Large intestine (tissue), 3 donors: ENCODE results near the gene GCAT. TPM values are rescaled to one million over a fixed set of nuclear protein-coding genes. Genes with fewer than 3 reads are reported as not detected.

Source experiments
- DNase-seq, 2 donors: peaks; one replicate each; pipeline versions ENCODE4 v3.0.0 to v3.0.0-alpha.2; 2013
- H3K27ac ChIP-seq: one replicate; pipeline ENCODE4 v1.5.1; 2013; ENCODE audit warnings: low read length
- H3K27me3 ChIP-seq: 2 replicates; pipeline ENCODE4 v1.6.1; 2013; ENCODE audit warnings: low read length; ENCODE audit not compliant: control insufficient read depth, insufficient read depth
- H3K36me3 ChIP-seq: 2 replicates; pipeline ENCODE4 v1.6.1; 2013; ENCODE audit warnings: low read length; ENCODE audit not compliant: control insufficient read depth, insufficient read depth
- H3K4me1 ChIP-seq: one replicate; pipeline ENCODE4 v1.6.1; 2013; ENCODE audit warnings: low read length; ENCODE audit not compliant: control insufficient read depth, insufficient read depth
- H3K4me3 ChIP-seq: one replicate; pipeline ENCODE4 v1.5.1; 2013; ENCODE audit warnings: low read length
- H3K9me3 ChIP-seq: one replicate; pipeline ENCODE4 v1.6.1; 2013; ENCODE audit warnings: mild to moderate bottlenecking, low read depth, low read length, moderate library complexity; ENCODE audit not compliant: control insufficient read depth
- WGBS: methylation state at CpG from one replicate; pipeline ENCODE4 v1.1.5; 2013; ENCODE audit warnings: low lambda C conversion rate; ENCODE audit not compliant: insufficient coverage; 5-methylcytosine and 5-hydroxymethylcytosine counted together
- polyA plus RNA-seq: library from polyadenylated mRNA; unstranded; fragments of 120-200 nt; gene quantifications from one replicate; pipeline ENCODE4 v1.2.1, GENCODE V29; 2013

GCAT gene
- polyA plus RNA-seq, 1 donor: 9.2 TPM

GRCh38 chr22:37809672-37810333 is 2.1 kb downstream of the GCAT start:
- Histone ChIP-seq H3K4me3 (no peak overlapping the region), H3K27ac (no peak overlapping the region), H3K9me3 (no peaks in the 10 kb centered on the region), H3K36me3 (peaks cover 7% of the 10 kb centered on the region), H3K4me1 (peaks cover 14% of the 10 kb centered on the region), H3K27me3 (no peaks in the 10 kb centered on the region)
- WGBS: no CpG with 5 or more reads among the region's 5 CpGs
- no peak for DNase-seq

DNA sequence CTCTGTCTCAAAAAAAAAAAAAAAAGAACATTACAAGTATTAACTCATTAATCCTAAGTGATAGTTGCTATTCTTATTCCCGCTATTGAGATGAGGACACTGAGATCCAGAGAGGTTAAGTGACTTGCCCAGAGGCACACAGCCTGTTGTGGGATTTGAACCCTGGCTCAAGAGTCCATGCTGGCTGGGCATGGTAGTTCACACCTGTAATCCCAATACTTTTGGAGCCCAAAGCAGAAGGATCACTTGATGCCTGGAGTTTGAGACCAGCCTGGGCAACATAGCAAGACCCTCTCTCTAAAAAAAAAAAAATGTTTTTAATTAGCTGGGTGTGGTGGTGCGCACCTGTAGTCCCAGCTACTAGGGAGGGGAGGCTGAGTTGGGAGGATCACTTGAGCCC is 4.1 kb downstream of the GCAT start:
- peaks cover 18% of the 10 kb centered on the region for H3K36me3 ChIP-seq
- WGBS: no CpG with 5 or more reads among the region's 2 CpGs
- DNase-seq: no peak
- H3K27ac ChIP-seq: no peak overlapping the region
- H3K27me3 ChIP-seq: no peaks in the 10 kb centered on the region
- no peak overlapping the region for H3K4me3 ChIP-seq
- peaks cover 5% of the 10 kb centered on the region for H3K4me1 ChIP-seq
- no peaks in the 10 kb centered on the region for H3K9me3 ChIP-seq

GRCh38 chr22:37812869-37813678 is 5.3 kb downstream of the GCAT start:
- no peaks in the 10 kb centered on the region for H3K27me3 ChIP-seq
- peaks cover 18% of the 10 kb centered on the region for H3K36me3 ChIP-seq
- H3K27ac ChIP-seq: no peak overlapping the region
- no peak for DNase-seq
- H3K4me1 ChIP-seq: peaks cover 8% of the 10 kb centered on the region
- H3K9me3 ChIP-seq: no peaks in the 10 kb centered on the region
- no peak overlapping the region for H3K4me3 ChIP-seq
- WGBS: no CpG with 5 or more reads among the region's 27 CpGs

- Histone ChIP-seq H3K4me3 (no peak overlapping the region), H3K27me3 (peaks cover 22% of the 10 kb centered on the region), H3K36me3 (peaks cover 13% of the 10 kb centered on the region), H3K9me3 (peaks cover 4% of the 10 kb centered on the region), H3K27ac (no peak overlapping the region), H3K4me1 (peaks cover 11% of the 10 kb centered on the region)
- no CpG with 5 or more reads among the region's 12 CpGs for WGBS
- DNase-seq: no peak
These were observed 7.9 kb downstream of the GCAT start for GRCh38 chr22:37815593-37815992.

GRCh38 chr22:37816543-37817180 is 8.9 kb downstream of the GCAT start:
- WGBS: no CpG with 5 or more reads among the region's 23 CpGs
- Histone ChIP-seq H3K36me3 (peaks cover 13% of the 10 kb centered on the region), H3K4me3 (no peak overlapping the region), H3K27ac (no peak overlapping the region), H3K9me3 (peaks cover 4% of the 10 kb centered on the region), H3K4me1 (peaks cover 11% of the 10 kb centered on the region), H3K27me3 (peaks cover 28% of the 10 kb centered on the region)
- DNase-seq: no peak

GRCh38 chr22:37817705-37818408 is 10.1 kb downstream of the GCAT start:
- Histone ChIP-seq H3K9me3 (peaks cover 4% of the 10 kb centered on the region), H3K36me3 (peaks cover 13% of the 10 kb centered on the region), H3K27me3 (peaks cover 39% of the 10 kb centered on the region), H3K27ac (no peak overlapping the region), H3K4me1 (peaks cover 11% of the 10 kb centered on the region), H3K4me3 (peak overlapping the region; percentile 36)
- WGBS: no CpG with 5 or more reads among the region's 29 CpGs
- DNase-seq: peak; percentile 73 to 76

- Histone ChIP-seq H3K9me3 (peaks cover 4% of the 10 kb centered on the region), H3K4me1 (peaks cover 11% of the 10 kb centered on the region), H3K36me3 (peaks cover 13% of the 10 kb centered on the region), H3K27me3 (peaks cover 46% of the 10 kb centered on the region), H3K27ac (no peak overlapping the region), H3K4me3 (peak overlapping the region; percentile 26)
- DNase-seq: peak; percentile 33 to 76
- no CpG with 5 or more reads among the region's 68 CpGs for WGBS
These were observed 10.8 kb downstream of the GCAT start for GRCh38 chr22:37818409-37819104.

DNA sequence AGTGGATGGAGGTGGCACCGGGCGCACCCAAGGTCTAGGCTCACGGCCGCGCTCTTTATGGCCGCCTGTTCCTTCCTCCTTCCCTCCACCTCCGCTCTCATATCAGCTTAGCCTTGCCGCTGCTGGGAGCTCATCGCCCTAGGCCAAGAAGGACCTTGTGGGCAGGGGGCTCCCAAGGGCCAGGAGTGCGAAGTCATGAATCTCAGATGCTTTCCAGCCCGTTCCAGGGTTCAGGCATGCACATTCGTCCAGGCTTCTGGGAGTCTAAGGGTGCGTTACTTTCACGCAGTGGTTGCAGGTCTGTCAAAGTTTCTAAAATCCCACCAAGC is 11.3 kb downstream of the GCAT start:
- Histone ChIP-seq H3K27ac (no peak overlapping the region), H3K9me3 (peaks cover 4% of the 10 kb centered on the region), H3K36me3 (peaks cover 13% of the 10 kb centered on the region), H3K4me3 (peak overlapping the region; percentile 26), H3K27me3 (peaks cover 50% of the 10 kb centered on the region), H3K4me1 (peaks cover 11% of the 10 kb centered on the region)
- no CpG with 5 or more reads among the region's 14 CpGs for WGBS
- DNase-seq: no peak

DNA sequence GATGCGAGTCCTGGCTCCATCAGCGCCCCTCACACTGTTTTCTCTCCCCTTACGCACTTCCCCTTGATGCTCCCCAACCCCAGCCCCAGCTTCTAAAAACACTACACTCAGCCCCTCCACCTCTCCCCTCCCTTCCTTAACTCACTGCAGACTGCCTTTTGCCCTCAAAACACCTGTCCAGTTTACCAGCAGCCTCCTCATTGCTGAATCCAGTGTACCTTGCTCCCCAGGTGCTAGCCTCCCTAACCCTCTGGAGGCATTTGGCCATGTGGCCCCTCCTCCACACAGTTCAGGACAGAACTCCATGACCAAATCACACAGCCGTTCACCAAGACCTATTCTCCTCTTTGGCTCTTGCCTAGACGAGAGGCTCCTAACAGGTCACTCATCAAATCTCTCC is 12.6 kb downstream of the GCAT start:
- WGBS: 60% methylated on average over 1 of the region's 5 CpGs
- H3K9me3 ChIP-seq: peaks cover 4% of the 10 kb centered on the region
- no peak overlapping the region for H3K27ac ChIP-seq
- peaks cover 55% of the 10 kb centered on the region for H3K27me3 ChIP-seq
- H3K36me3 ChIP-seq: peaks cover 6% of the 10 kb centered on the region
- peaks cover 11% of the 10 kb centered on the region for H3K4me1 ChIP-seq
- H3K4me3 ChIP-seq: no peak overlapping the region
- DNase-seq: no peak
